BJ (cell line): Measurements from ENCODE around the gene TGFBRAP1. TPM values are rescaled to one million over a fixed set of nuclear protein-coding genes. Genes with fewer than 3 reads are reported as not detected.

Experiments
- CTCF ChIA-PET: fragments of 350-600 bp; formaldehyde crosslinking; extraction: SDS; loops from one replicate; lab custom pipeline; 2021; ENCODE audit warnings: antibody characterized with exemption, inconsistent platforms; lab: Yijun Ruan, JAX
- POLR2A ChIA-PET: fragments of 300-600 bp; sonication (Branson Sonifier 250); formaldehyde crosslinking; extraction: SDS; loops from one replicate; lab custom pipeline; 2021; ENCODE audit warnings: antibody characterized with exemption; lab: Charles Lee
- DNase-seq: peaks from one replicate; pipeline ENCODE4 v3.0.0-alpha.2; 2011; ENCODE audit warnings: low read depth
- H3K27me3 ChIP-seq: 2 replicates; pipeline ENCODE4 v1.6.0; 2011; ENCODE audit warnings: low read length; ENCODE audit not compliant: control insufficient read depth, insufficient read depth
- H3K36me3 ChIP-seq: 2 replicates; pipeline ENCODE4 v1.5.1; 2011; ENCODE audit warnings: low read length; ENCODE audit not compliant: control insufficient read depth, insufficient read depth
- H3K4me3 ChIP-seq: 2 replicates; pipeline ENCODE4 v1.5.1; 2011; ENCODE audit warnings: low read depth, mild to moderate bottlenecking, control low read depth, low read length
- polyA plus RNA-seq: library from polyadenylated mRNA; depleted of rRNA; stranded (reverse); fragments of >200 nt; gene quantifications from 2 replicates; pipeline ENCODE4 v1.2.3, GENCODE V29; 2011
- TF ChIP-seq, protein P1 (sequence below): IDR thresholded peaks from 2 replicates; pipeline ENCODE4 v1.5.1; 2011; ENCODE audit warnings: low read depth, mild to moderate bottlenecking, control low read depth, inconsistent platforms, low read length, moderate library complexity; ENCODE audit not compliant: insufficient read depth

The TGFBRAP1 gene
- polyA plus RNA-seq, 1 experiment = 8.3 TPM

- POLR2A ChIA-PET = interaction anchor here (0.6 kb wide), 1 partner anchor 45 kb away, joined by 6 read pairs; no protein-coding TSS in a partner anchor
- no peak for DNase-seq
- TF ChIP-seq, protein P1, sequence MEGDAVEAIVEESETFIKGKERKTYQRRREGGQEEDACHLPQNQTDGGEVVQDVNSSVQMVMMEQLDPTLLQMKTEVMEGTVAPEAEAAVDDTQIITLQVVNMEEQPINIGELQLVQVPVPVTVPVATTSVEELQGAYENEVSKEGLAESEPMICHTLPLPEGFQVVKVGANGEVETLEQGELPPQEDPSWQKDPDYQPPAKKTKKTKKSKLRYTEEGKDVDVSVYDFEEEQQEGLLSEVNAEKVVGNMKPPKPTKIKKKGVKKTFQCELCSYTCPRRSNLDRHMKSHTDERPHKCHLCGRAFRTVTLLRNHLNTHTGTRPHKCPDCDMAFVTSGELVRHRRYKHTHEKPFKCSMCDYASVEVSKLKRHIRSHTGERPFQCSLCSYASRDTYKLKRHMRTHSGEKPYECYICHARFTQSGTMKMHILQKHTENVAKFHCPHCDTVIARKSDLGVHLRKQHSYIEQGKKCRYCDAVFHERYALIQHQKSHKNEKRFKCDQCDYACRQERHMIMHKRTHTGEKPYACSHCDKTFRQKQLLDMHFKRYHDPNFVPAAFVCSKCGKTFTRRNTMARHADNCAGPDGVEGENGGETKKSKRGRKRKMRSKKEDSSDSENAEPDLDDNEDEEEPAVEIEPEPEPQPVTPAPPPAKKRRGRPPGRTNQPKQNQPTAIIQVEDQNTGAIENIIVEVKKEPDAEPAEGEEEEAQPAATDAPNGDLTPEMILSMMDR = no peak
Measured at GRCh38 chr2:105315314-105315713, 14.2 kb downstream of the TGFBRAP1 start.

DNA sequence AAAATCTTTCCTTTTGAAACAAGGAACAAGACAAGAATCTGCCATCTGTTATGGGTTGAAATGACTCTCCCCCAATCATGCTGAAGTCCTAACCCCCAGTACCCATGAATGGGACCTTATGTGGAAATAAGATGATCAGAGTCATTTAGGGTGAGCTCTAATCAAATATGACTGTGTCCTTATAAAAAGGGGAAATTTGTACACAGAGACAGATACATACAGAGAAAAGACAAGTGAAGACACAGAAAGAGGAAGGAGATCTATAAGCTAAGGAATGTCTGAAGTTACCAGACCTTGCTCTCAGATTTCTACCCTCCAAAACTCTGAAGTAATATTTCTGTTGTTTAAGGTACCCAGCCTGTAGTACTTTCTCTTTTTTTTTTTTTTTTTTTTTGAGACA is 15.7 kb downstream of the TGFBRAP1 start:
- CTCF ChIA-PET = interaction anchor here (0.6 to 0.9 kb wide), 2 partner anchors 9 to 79 kb away, joined by 3 to 4 read pairs; no protein-coding TSS in a partner anchor
- H3K36me3 ChIP-seq = peaks cover 4% of the 10 kb centered on the region; the same call in 1 of the 2 replicates
- no peak for DNase-seq
- POLR2A ChIA-PET = no interaction called here
- H3K27me3 ChIP-seq = no peaks in the 10 kb centered on the region
- H3K4me3 ChIP-seq = no peak overlapping the region
- TF ChIP-seq, protein P1 = no peak

More at GRCh38 chr2:105315314-105315713, 14.2 kb downstream of the TGFBRAP1 start:
- H3K4me3 ChIP-seq = no peak overlapping the region
- no peaks in the 10 kb centered on the region for H3K27me3 ChIP-seq
- CTCF ChIA-PET = interaction anchor here (0.8 kb wide), 1 partner anchor 29 kb away, joined by 4 read pairs; no protein-coding TSS in a partner anchor
- H3K36me3 ChIP-seq = no peaks in the 10 kb centered on the region

DNA sequence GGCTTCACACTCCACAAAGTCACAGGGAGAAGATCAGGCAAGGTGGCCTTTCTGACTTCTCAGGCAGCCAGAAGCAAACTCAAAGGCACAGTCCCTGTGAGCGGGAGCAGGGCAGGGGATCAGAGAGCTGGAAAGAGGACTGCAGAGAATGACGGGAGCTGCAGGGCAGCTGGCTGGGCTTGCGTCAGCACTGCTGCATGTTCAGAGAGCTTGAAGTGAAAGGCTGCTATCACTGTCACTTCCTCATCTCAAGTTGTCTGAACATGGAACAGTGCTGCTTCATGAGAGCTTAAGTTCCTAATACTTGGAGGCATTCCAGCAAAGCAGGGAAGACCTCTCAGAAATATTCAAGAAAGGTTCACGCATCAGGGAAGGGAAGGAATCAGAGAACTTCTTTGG is 20.4 kb downstream of the TGFBRAP1 start:
- ChIA-PET POLR2A (no interaction called here), CTCF (interaction anchor here (0.6 to 2.8 kb wide), 4 partner anchors 14 to 312 kb away, joined by 3 to 16 read pairs (median 8); no protein-coding TSS in a partner anchor)
- H3K36me3 ChIP-seq = peaks cover 7% of the 10 kb centered on the region
- TF ChIP-seq, protein P1 = no peak
- no peak for DNase-seq
- H3K4me3 ChIP-seq = no peak overlapping the region
- H3K27me3 ChIP-seq = no peaks in the 10 kb centered on the region

DNA sequence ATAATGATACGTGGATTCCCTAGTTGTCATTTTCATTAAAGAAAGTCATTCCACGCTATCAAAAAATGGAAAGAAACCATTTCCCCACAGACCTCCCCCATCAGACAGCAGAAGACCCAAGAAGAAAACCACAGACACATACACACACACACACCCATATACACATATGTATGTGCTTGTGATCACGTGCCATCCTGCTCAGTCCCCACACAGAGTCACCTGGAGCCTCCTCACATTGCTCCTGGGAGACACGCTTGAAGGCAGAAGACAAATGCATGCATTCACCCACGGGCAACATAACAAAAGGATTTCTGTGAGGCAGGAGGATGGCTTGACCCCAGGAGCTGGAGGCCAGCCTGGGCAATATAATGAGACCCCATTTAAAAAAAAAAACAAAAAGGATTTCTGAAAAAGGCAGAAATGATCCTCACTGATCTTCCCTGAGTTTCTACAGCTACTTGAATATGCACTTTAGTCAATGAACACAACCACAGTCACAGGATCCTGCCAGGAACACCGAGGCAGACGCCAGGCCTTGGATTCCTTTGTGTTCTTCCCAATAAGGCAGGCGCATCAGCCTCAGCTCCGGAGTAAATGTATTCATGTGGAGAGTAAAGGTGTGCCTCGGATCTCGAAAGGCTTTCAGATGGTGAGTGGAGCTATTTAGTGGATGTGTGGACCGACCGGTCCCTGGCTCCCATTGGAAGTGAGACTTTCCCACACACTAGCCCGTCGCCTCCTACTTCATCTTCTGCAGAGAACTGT is 21.0 kb downstream of the TGFBRAP1 start:
- POLR2A ChIA-PET = no interaction called here
- no peak for DNase-seq
- CTCF ChIA-PET = interaction anchor here (0.6 to 2.8 kb wide), 4 partner anchors 13 to 71 kb away, joined by 3 to 16 read pairs (median 8); no protein-coding TSS in a partner anchor
- TF ChIP-seq, protein P1 = no peak
- Histone ChIP-seq H3K36me3 (peaks cover 7% of the 10 kb centered on the region), H3K27me3 (no peaks in the 10 kb centered on the region), H3K4me3 (no peak overlapping the region)

DNA sequence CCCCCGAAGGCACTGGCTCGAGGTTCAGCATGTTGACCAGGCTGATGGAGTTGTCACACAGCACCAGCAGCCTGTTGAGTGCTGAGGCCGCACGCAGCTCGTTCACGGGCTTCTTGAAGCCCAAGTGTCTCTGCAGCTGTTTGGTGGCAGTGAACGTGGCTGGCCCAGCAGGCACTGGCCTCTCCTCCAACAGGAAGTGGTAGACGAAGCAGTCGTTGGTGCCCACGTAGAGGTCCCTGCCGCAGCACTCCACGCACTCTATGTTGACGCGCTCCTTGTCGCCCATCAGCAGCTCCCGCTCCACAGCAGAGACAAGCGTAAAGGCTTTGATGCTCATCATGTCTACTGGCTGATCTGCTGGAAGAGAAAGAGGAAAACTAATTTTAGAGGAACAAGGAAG is 21.6 kb downstream of the TGFBRAP1 start:
- H3K36me3 ChIP-seq = peaks cover 7% of the 10 kb centered on the region
- no peak overlapping the region for H3K4me3 ChIP-seq
- CTCF ChIA-PET = interaction anchor here (2.8 kb wide), 1 partner anchor 13 kb away, joined by 16 read pairs; no protein-coding TSS in a partner anchor
- no peak for DNase-seq
- TF ChIP-seq, protein P1 = no peak
- H3K27me3 ChIP-seq = no peaks in the 10 kb centered on the region
- POLR2A ChIA-PET = no interaction called here
